Parathyroid adenoma (tissue), 2 donors: ENCODE data around the gene MED27.

ENCODE experiments used
- H2AFZ ChIP-seq: fragments of 300-600 bp; sonication (generic); one replicate; pipeline ENCODE4 v1.7.0; 2017; ENCODE audit warnings: antibody characterized with exemption, mild to moderate bottlenecking
- H3K27ac ChIP-seq: fragments of 300-600 bp; sonication (generic); one replicate; pipeline ENCODE4 v1.7.0; 2017
- H3K27me3 ChIP-seq: fragments of 300-600 bp; sonication (generic); one replicate; pipeline ENCODE4 v1.7.0; 2017; ENCODE audit warnings: low read length; ENCODE audit not compliant: control insufficient read depth, insufficient read depth
- H3K36me3 ChIP-seq: fragments of 300-600 bp; sonication (generic); one replicate; pipeline ENCODE4 v1.7.0; 2017; ENCODE audit warnings: low read length; ENCODE audit not compliant: control insufficient read depth, insufficient read depth
- H3K4me1 ChIP-seq: fragments of 300-600 bp; sonication (generic); one replicate; pipeline ENCODE4 v1.7.0; 2017; ENCODE audit warnings: control low read depth
- H3K4me2 ChIP-seq: fragments of 300-600 bp; sonication (generic); one replicate; pipeline ENCODE4 v1.7.0; 2017; ENCODE audit warnings: low read length
- H3K4me3 ChIP-seq: fragments of 300-600 bp; sonication (generic); one replicate; pipeline ENCODE4 v1.7.0; 2017; ENCODE audit warnings: low read depth, low read length
- H3K79me2 ChIP-seq: fragments of 300-600 bp; sonication (generic); one replicate; pipeline ENCODE4 v1.7.0; 2017; ENCODE audit warnings: control low read depth
- H3K9ac ChIP-seq: fragments of 300-600 bp; sonication (generic); one replicate; pipeline ENCODE4 v1.7.0; 2017; ENCODE audit warnings: mild to moderate bottlenecking
- H3K9me3 ChIP-seq: fragments of 300-600 bp; sonication (generic); one replicate; pipeline ENCODE4 v1.7.0; 2017; ENCODE audit warnings: low read length; ENCODE audit not compliant: control insufficient read depth
- CTCF ChIP-seq: fragments of 300-600 bp; sonication (generic); IDR thresholded peaks from one replicate; pipeline ENCODE4 v1.7.0; 2017; ENCODE audit warnings: antibody characterized with exemption, mild to moderate bottlenecking
- donor health status: primary hyperparathyroidism.

The MED27 gene

GRCh38 chr9:131888923-131889322 is 190.7 kb downstream of the MED27 start:
- Histone ChIP-seq H3K79me2 (no peaks in the 10 kb centered on the region), H3K27me3 (no peaks in the 10 kb centered on the region), H3K4me2 (no peak overlapping the region), H3K9ac (no peak overlapping the region), H3K27ac (no peak overlapping the region), H2AFZ (no peak overlapping the region), H3K36me3 (no peaks in the 10 kb centered on the region), H3K9me3 (no peaks in the 10 kb centered on the region), H3K4me3 (no peak overlapping the region), H3K4me1 (no peaks in the 10 kb centered on the region)
- TF ChIP-seq CTCF: no peak

GRCh38 chr9:131887680-131888079 is 192.0 kb downstream of the MED27 start:
- H3K27ac ChIP-seq: no peak overlapping the region
- TF ChIP-seq CTCF: no peak
- no peak overlapping the region for H2AFZ ChIP-seq
- no peaks in the 10 kb centered on the region for H3K9me3 ChIP-seq
- no peak overlapping the region for H3K4me3 ChIP-seq
- no peaks in the 10 kb centered on the region for H3K36me3 ChIP-seq
- no peak overlapping the region for H3K9ac ChIP-seq
- H3K4me2 ChIP-seq: no peak overlapping the region
- H3K27me3 ChIP-seq: no peaks in the 10 kb centered on the region
- H3K79me2 ChIP-seq: no peaks in the 10 kb centered on the region
- H3K4me1 ChIP-seq: no peaks in the 10 kb centered on the region

GRCh38 chr9:131886826-131887225 is 192.8 kb downstream of the MED27 start:
- no peaks in the 10 kb centered on the region for H3K79me2 ChIP-seq
- H2AFZ ChIP-seq: no peak overlapping the region
- no peak overlapping the region for H3K4me3 ChIP-seq
- no peak for TF ChIP-seq CTCF
- no peak overlapping the region for H3K9ac ChIP-seq
- H3K27ac ChIP-seq: no peak overlapping the region
- no peaks in the 10 kb centered on the region for H3K36me3 ChIP-seq
- no peaks in the 10 kb centered on the region for H3K9me3 ChIP-seq
- H3K4me1 ChIP-seq: no peaks in the 10 kb centered on the region
- H3K4me2 ChIP-seq: no peak overlapping the region
- no peaks in the 10 kb centered on the region for H3K27me3 ChIP-seq

- Histone ChIP-seq H3K4me3 (no peak overlapping the region), H3K4me1 (no peaks in the 10 kb centered on the region), H3K9ac (no peak overlapping the region), H3K79me2 (no peaks in the 10 kb centered on the region), H3K27me3 (no peaks in the 10 kb centered on the region), H3K4me2 (no peak overlapping the region), H3K36me3 (no peaks in the 10 kb centered on the region), H3K27ac (no peak overlapping the region), H2AFZ (no peak overlapping the region), H3K9me3 (no peaks in the 10 kb centered on the region)
- TF ChIP-seq CTCF: no peak
These were observed 194.5 kb downstream of the MED27 start for GRCh38 chr9:131885144-131885609.

- H3K4me1 ChIP-seq: no peaks in the 10 kb centered on the region
These were observed 195.4 kb downstream of the MED27 start for GRCh38 chr9:131884222-131884621.

More at GRCh38 chr9:131884222-131884621, 195.4 kb downstream of the MED27 start:
- Histone ChIP-seq H3K4me3 (no peak overlapping the region), H3K27me3 (no peaks in the 10 kb centered on the region), H3K36me3 (no peaks in the 10 kb centered on the region), H3K79me2 (no peaks in the 10 kb centered on the region), H3K27ac (no peak overlapping the region), H3K4me2 (no peak overlapping the region), H3K9me3 (no peaks in the 10 kb centered on the region), H3K9ac (no peak overlapping the region), H2AFZ (no peak overlapping the region)
- no peak for TF ChIP-seq CTCF
